Spinal cord (tissue), 10 donors: Measurements from ENCODE around the gene TRIM21. TPM values are rescaled to one million over a fixed set of nuclear protein-coding genes. Genes with fewer than 3 reads are reported as not detected.
"Not testable (repeated sequence)": the region's sequence is repeated elsewhere in the genome, so short reads cannot be mapped to it uniquely, and the experiment has no call there.

Experiments used
- DNase-seq, 6 donors: peaks; one replicate each; pipeline versions ENCODE4 v3.0.0 to v3.0.0-alpha.2; 2013 to 2015; ENCODE audit warnings: low spot score in 6 of 6, low read depth in 4 of 6
- H3K27ac ChIP-seq: one replicate; pipeline ENCODE4 v1.5.1; 2013; ENCODE audit warnings: low read depth, low read length, control low read depth
- H3K27me3 ChIP-seq: one replicate; pipeline ENCODE4 v1.6.1; 2013; ENCODE audit warnings: low read length; ENCODE audit not compliant: control insufficient read depth, insufficient read depth
- H3K36me3 ChIP-seq: one replicate; pipeline ENCODE4 v1.6.1; 2013; ENCODE audit warnings: low read length; ENCODE audit not compliant: control insufficient read depth, insufficient read depth
- H3K4me1 ChIP-seq: one replicate; pipeline ENCODE4 v1.6.1; 2013; ENCODE audit warnings: low read length; ENCODE audit not compliant: control insufficient read depth, insufficient read depth
- H3K4me3 ChIP-seq: one replicate; pipeline ENCODE4 v1.5.1; 2013; ENCODE audit warnings: low read depth, low read length, control low read depth
- H3K9me3 ChIP-seq: one replicate; pipeline ENCODE4 v1.6.1; 2013; ENCODE audit warnings: low read length; ENCODE audit not compliant: control insufficient read depth, insufficient read depth
- WGBS: methylation state at CpG from one replicate; pipeline ENCODE4 v1.1.5; 2013; ENCODE audit warnings: missing lambda C conversion rate; ENCODE audit not compliant: insufficient coverage; 5-methylcytosine and 5-hydroxymethylcytosine counted together
- polyA plus RNA-seq, 2 donors: library from polyadenylated mRNA; unstranded; fragments of 120-200 nt; gene quantifications; one replicate each; pipeline ENCODE4 v1.2.1, GENCODE V29; 2013; ENCODE audit not compliant: insufficient read length in 2 of 2
- total RNA-seq, 2 donors: library from RNA; depleted of rRNA in 1 of 2; stranded (reverse); fragments of 120-200 nt in 1 of 2; fragments of >200 nt in 1 of 2; gene quantifications; one replicate each; pipeline versions ENCODE4 v1.2.3 to v1.2.4, GENCODE V29; 2013 to 2014
- donor health status: healthy.

The TRIM21 gene
- total and polyA plus RNA-seq, 4 donors, result 6.9 to 28.2 (median 8.9) TPM

- no peak overlapping the region for H3K27ac ChIP-seq
- no peaks in the 10 kb centered on the region for H3K9me3 ChIP-seq
- DNase-seq, result no peak
- H3K4me1 ChIP-seq, result peaks cover 4% of the 10 kb centered on the region
- no peaks in the 10 kb centered on the region for H3K27me3 ChIP-seq
- peaks cover 11% of the 10 kb centered on the region for H3K36me3 ChIP-seq
- no peak overlapping the region for H3K4me3 ChIP-seq
- 86% methylated on average over 1 of the region's 2 CpGs for WGBS
Observed at GRCh38 chr11:4388221-4388620, 5.3 kb downstream of the TRIM21 start.

- Histone ChIP-seq H3K4me1 (no peaks in the 10 kb centered on the region), H3K9me3 (no peaks in the 10 kb centered on the region), H3K27ac (no peak overlapping the region), H3K36me3 (peaks cover 11% of the 10 kb centered on the region), H3K27me3 (no peaks in the 10 kb centered on the region), H3K4me3 (no peak overlapping the region)
- WGBS, result 100% methylated on average over 2 of the region's 3 CpGs
- DNase-seq, result no peak
Observed at GRCh38 chr11:4385978-4386740, 7.3 kb downstream of the TRIM21 start.

GRCh38 chr11:4381901-4382300, 11.6 kb downstream of the TRIM21 start:
- Histone ChIP-seq H3K4me3 (no peak overlapping the region), H3K27ac (no peak overlapping the region), H3K36me3 (peaks cover 5% of the 10 kb centered on the region), H3K9me3 (no peaks in the 10 kb centered on the region), H3K27me3 (no peaks in the 10 kb centered on the region), H3K4me1 (no peaks in the 10 kb centered on the region)
- no peak for DNase-seq
- no CpG with 5 or more reads among the region's 2 CpGs for WGBS

- Histone ChIP-seq H3K27ac (no peak overlapping the region), H3K36me3 (no peaks in the 10 kb centered on the region), H3K27me3 (no peaks in the 10 kb centered on the region), H3K4me3 (no peak overlapping the region), H3K4me1 (no peaks in the 10 kb centered on the region), H3K9me3 (no peaks in the 10 kb centered on the region)
- WGBS, result 88% methylated on average over 4 of the region's 5 CpGs
- no peak for DNase-seq
Observed at GRCh38 chr11:4375431-4376140, 17.9 kb downstream of the TRIM21 start.

- H3K27ac ChIP-seq, result no peak overlapping the region
- no peaks in the 10 kb centered on the region for H3K36me3 ChIP-seq
- no peaks in the 10 kb centered on the region for H3K4me1 ChIP-seq
- H3K4me3 ChIP-seq, result no peak overlapping the region
- 61% methylated on average over 2 of the region's 3 CpGs for WGBS
- no peaks in the 10 kb centered on the region for H3K9me3 ChIP-seq
- DNase-seq, result no peak
- no peaks in the 10 kb centered on the region for H3K27me3 ChIP-seq
Observed at GRCh38 chr11:4370166-4370565, 23.3 kb downstream of the TRIM21 start.

- WGBS, result 90% methylated on average over 2 of the region's 4 CpGs
- Histone ChIP-seq H3K27me3 (no peaks in the 10 kb centered on the region), H3K36me3 (no peaks in the 10 kb centered on the region), H3K4me1 (no peaks in the 10 kb centered on the region), H3K27ac (no peak within 1 kb of the TSS), H3K4me3 (no peak within 1 kb of the TSS), H3K9me3 (no peaks in the 10 kb centered on the region)
- no peak for DNase-seq
Observed at GRCh38 chr11:4368286-4368685, 25.2 kb downstream of the TRIM21 start, which contains the start of gene OR52B4. OR52B4 (minus strand) TSS chr11:4368386; CDS start chr11:4368295, 91 bp downstream.

GRCh38 chr11:4348142-4348541, 45.4 kb downstream of the TRIM21 start:
- no CpG with 5 or more reads among the region's 5 CpGs for WGBS
- not testable (repeated sequence) for H3K4me3 ChIP-seq, H3K4me1 ChIP-seq, DNase-seq, H3K36me3 ChIP-seq, H3K27me3 ChIP-seq, H3K27ac ChIP-seq, H3K9me3 ChIP-seq

- DNase-seq, H3K27ac ChIP-seq, H3K4me3 ChIP-seq, H3K9me3 ChIP-seq, H3K27me3 ChIP-seq, H3K36me3 ChIP-seq, H3K4me1 ChIP-seq: not testable (repeated sequence)
- WGBS, result no CpG with 5 or more reads among the region's 2 CpGs
Observed at GRCh38 chr11:4345366-4345765, 48.1 kb downstream of the TRIM21 start.
